Hematopoietic multipotent progenitor cell treated with erythropoietin and hydrocortisone succinate and interleukin-3 and kit ligand, for 4 days (in vitro differentiated cells): ENCODE measurements around the gene MX1.

Source experiments
- DNase-seq: peaks from one replicate; pipeline ENCODE4 v3.0.0-alpha.2; 2015

The MX1 gene

DNA sequence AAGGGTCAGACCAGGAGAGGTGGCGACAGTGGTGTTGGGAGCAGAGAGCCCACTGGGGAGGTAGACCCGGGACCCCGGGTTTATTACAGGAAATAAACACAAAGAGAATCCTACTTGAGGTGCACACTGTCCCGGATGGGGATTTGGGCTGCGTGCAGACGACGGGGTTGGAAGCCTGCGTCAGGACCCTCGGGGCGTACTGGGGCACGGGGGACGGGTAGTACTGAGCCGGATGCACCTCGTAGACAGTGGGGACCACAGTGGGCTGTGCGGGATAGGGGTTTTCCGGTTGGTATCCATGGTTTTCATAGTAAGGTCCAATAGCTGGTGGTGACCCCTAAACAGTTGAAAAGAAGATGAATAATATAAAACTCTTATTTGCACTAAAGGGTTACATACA, 68.2 kb downstream of the MX1 start:
- DNase-seq: no peak

DNA sequence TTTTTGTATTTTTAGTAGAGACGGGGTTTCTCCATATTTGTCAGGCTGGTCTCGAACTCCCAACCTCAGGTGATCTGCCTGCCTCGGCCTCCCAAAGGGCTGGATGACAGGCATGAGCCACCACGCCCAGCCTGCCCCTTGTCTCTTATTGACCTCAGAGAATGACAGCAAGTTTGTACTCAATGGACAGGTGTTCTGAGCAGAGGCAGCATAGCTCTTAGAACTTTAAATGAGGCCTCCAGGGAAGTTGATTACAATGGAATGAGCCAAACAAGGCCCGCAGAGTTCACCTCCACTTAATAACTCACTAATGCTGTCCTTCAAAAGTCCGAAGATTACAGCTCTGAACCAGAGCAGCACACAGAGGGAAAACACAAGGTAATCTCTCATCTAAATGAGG, 71.0 kb downstream of the MX1 start:
- DNase-seq: no peak

DNA sequence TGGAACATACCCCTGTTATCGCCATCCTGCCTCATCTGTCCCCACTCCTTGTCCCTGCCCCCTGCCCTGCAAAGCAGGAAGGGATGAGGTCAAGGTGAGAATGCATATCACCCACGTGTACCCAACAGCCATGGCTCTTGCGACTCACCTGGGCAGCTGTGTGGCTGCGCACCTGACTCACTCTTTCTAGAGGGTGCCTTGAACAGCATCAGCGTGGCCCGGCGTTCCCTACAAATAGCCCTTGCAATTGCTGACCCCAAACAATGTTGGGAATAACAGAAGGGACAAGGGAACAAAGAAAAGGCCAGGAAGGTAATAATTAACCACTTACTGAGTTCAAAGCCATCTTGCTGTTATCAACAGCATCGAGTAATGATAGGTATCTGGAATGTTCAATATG, 71.7 kb downstream of the MX1 start:
- no peak for DNase-seq

DNA sequence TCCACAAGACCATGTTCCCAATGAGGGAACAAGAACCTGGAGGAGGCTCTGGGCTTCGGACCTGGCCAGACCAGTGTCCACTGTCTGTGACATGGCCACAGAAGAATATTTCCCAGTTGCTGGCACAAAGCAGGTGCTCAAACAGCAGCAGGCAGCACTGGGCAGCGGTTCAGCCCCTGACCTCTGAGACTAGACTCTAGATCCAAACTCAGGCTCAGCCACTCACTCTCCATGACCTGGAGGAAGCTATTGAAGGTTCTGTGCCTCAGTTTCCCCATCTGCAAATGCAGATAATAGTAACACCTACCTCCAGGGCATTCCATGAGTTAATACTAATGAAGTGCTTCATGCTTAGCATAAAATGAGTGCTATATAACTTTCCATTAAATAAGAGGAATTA, 73.9 kb downstream of the MX1 start:
- no peak for DNase-seq

DNA sequence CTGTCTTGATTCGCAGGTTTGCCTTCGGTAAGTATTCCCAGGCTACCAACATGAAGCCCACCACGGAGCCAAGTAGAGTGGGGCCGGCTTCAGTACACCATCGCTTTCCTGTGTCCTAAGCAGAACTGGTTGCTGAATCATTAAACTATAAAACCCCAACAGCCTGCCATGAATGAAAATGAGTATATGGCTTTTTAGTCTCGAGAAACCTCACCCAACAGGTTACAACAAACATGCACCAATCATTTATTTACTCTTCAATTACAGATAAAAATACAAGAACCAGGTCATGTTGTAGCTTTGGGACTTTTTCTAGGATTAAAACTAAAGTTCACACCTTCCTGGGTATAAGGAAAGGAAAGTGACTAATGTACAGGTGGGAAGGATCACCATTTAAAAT, 74.3 kb downstream of the MX1 start:
- DNase-seq: no peak

DNA sequence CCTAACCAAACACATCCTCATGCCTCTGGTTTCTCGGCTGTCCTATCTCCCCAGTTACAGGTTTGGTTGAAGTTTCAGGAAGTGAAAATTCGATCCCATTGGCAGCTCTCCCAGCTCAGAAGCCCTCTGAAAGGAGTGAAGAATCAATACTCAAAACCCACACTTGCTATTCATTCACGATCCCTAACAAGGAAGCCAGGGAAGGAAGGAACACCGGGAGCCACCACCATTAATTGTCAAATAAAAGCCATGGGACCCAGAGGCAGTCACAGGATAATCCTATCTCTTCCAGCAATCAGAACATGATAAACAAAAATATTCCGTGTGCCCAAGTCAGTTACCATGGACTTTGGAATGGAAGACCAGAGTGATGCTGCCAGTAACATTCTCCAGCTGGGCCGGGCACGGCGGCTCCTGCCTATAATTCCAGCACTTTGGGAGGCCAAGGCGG, 74.9 kb downstream of the MX1 start:
- no peak for DNase-seq

DNA sequence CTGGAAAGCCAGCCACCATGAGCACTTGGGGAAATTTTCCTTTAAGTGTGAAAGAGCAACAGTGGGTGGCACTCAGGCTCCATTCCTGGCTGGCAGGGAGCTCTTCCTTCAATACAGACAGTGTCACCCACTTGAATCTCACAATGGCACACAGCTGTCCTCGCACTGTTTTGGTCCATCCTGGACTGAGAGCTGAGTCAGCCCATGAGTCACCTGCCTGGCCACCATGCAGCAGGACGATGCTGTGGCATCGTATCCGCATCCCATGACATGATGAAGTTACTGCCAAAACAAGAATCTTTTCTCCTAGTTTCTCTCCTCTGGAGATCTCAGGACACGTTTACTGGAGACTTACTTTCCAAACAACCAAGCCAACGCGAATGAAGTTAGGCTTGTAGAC, 75.9 kb downstream of the MX1 start:
- DNase-seq: no peak

DNA sequence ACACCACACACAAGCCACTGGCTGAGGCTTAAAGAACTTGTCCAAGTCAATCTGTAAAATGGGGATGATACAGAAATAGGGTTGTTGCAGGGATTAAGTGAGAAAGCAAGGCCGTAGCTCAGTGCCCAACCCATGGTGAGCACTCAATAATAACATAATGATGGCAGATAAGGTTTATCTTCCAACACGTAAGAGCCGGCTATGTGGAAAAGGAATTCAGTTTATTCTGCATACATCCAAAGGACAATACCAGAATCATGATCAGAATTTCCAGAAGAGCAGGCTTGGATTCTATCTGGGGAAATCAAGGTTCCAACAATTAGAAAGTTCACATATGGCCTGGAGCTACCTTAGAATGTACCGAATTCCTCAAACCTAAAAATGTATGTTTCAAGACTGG, 77.3 kb downstream of the MX1 start:
- no peak for DNase-seq

DNA sequence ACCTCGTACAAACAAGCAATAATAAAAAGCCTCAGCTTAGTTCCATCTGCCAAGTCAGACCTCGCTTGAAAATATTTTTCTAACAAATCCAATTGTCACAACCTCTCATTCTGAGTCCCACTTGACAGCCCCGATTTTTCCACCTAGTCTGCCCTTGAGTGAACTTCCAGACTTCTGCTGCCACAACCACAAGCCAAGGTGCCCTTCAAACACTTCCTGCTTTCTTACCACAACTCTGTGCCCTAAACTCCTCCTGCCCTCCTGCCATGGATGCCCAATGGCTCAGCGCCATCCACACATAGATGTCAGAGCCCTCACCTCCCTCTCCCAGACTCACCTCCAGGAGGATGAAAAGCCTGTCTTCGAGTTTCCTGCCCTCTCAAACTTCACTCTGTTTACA, 78.0 kb downstream of the MX1 start:
- DNase-seq: no peak

DNA sequence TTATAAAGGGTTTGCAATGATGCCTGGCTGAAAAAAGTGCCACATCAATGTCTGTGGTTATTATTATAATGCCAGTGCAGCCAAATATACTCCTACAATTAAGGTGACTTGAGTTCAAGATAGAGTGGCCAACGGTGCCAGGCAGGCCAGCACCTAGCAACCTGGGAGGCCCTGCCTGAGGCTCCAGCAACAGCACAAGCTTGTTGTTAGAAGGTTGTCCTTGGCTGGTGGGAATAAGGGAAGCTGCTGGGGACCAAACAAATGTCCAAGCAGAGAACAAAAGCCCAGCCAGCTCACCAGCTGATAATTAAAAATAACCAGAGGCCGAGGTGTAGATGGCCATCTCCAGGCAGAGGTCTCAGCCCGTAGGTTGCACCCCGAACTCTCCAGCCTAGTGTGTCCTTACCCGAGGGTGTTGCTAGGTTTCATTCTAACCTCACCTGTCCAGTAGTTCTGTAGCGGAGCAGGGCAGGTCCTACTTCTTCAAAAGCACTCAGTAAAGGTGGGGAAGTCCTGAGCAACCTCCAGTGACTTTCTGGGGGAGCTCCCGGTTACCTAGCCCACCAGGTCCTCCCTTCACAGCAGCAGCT, 80.1 kb downstream of the MX1 start:
- no peak for DNase-seq

DNA sequence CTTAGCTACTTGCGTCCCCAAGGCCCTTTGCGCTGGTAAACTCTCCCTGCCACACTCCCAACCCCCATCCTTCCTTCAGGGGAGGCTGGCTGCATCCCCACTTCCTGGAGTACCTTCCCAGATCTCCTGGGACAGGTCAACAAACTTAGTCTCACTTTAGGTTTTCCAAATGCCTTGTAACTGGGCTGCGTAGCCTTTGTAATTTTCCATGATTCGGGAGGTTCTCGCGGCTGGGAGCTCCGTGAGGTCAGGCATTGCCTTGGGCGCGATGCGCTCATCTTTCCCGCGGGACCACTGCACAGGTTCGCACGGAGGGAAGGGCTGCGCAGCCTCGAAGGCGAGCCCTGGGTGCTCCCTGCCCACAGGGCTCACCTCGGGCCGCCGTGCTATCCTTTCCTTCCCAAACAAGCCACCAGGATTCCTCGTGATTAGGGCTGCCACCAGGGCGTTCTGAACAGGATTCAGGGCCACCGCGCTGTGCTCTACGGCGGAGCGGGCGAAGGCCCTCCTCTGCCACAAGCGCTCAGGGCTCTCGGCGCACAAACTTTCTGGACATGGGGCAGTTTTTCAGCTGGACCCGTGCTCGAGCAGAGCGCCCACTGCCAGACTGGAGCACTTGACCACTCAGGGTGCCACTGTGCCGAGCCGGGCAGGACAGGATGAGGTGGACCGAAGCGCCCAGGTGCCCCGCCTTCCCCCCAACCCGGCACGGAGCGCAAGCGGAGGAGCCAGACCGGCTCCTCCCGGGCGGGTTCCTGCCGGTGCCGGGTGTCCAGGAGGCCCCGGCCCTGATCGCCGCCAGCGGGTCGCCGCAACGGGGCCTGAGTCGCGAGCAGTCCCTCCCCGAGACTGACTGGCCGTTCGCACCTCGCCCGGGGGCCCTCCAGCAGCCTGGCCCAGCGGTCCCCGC, 80.8 kb downstream of the MX1 start:
- DNase-seq: peak; percentile 7

DNA sequence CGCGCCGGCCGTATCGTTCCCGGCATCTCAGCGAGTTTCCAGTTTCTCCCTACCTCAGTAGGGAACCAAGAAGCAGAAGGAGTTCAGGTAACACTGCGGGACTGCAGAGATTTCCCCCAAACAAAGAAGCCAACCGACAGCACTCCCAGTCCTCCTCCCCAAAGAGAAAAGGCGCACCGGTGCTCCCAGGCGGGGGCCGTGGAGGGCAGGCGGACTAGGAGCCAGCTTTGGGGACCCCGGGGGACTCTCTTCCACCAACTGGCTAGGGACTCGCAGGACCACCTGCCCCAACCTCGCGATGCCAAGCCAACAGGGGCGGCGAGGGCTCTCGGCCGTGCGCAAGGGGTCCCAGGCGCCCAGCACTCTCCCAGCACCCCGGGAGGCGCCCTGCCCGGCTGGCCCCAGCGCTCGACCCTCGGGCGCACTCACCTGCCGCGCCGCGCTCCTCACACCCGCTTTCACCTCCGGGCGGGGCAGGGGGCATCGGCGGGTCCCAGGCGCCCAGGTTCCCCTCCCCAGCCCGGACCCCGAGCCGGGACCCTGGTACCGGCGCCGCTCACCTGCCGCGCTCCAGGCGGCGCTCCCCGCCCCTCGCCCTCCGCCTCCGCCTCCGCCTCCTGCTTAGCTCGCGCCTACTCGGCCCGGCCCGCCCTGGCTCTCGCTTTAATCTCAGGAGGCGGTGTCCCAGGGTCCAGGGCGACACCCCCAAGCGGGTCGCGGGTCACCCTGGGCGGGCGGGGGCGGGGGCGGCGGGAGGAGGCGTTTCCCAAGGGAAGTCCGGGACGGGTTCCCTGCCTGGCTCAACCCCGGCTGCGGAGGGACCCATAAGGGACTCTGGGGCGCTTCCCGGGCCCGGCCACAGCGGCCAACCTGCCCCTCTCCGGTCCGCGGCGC, 81.7 kb downstream of the MX1 start, which contains the start of gene TMPRSS2:
Gene TMPRSS2, minus strand, starts transcription at position 638 of the 894 bp plus-strand sequence. CDS start 10,025 bp downstream, outside the sequence.
- DNase-seq: no peak

DNA sequence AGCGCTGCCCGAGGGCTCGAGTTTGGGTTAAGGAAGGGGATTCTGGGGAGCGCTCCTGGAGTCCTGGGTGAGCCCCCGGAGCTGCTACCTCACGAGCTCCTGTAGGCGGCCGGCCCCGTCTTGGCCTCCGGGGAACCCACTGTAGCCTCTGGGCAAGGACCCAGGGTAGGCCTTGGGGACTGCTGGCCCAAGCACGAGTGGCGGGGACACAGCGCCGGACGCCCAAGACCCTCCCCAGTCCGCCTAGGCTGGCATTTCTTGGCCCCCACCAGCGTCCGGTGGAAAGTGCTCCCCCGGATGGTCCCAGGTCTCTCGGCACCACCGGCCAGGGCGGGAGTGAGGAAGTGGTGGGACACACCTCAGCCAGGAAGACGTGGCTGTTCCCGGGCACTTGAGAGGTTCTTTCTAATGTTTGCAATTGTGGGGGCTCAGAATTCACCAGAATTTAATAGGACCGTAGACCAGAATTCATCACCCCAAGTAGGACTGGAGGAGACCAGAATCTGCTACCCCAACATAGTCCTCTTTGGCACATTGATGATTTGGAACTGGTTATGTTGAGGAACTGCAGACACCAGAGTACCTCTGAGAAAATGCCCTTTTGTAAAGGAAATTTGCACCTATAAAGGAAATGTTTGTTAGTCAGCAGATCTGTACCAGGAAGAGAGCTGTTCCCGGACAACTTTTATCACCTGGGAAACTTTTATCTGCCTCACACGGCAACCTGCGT, 82.5 kb downstream of the MX1 start:
- DNase-seq: no peak
